Mucosa of rectum (tissue), 2 donors: ENCODE results near the gene TXNDC5.

ENCODE experiments used
- H3K27ac ChIP-seq, 2 donors: one replicate each; pipeline ENCODE4 v1.7.0; 2013; ENCODE audit warnings: inconsistent platforms in 2 of 2, low read depth in 2 of 2, low read length in 2 of 2
- H3K27me3 ChIP-seq, 2 donors: one replicate each; pipeline ENCODE4 v1.7.0; 2013; ENCODE audit warnings: low read length in 2 of 2; ENCODE audit not compliant: control insufficient read depth in 2 of 2, insufficient read depth in 2 of 2
- H3K36me3 ChIP-seq, 2 donors: one replicate each; pipeline ENCODE4 v1.7.0; 2013; ENCODE audit warnings: low read length in 2 of 2; ENCODE audit not compliant: control insufficient read depth in 2 of 2, insufficient read depth in 2 of 2
- H3K4me1 ChIP-seq, 2 donors: one replicate each; pipeline ENCODE4 v1.7.0; 2013; ENCODE audit warnings: low read length in 2 of 2, mild to moderate bottlenecking in 1 of 2; ENCODE audit not compliant: control insufficient read depth in 2 of 2, insufficient read depth in 2 of 2
- H3K4me3 ChIP-seq, 2 donors: one replicate each; pipeline ENCODE4 v1.7.0; 2013; ENCODE audit warnings: low read length in 2 of 2
- H3K9ac ChIP-seq, 2 donors: one replicate each; pipeline ENCODE4 v1.7.0; 2013; ENCODE audit warnings: low read length in 2 of 2, low read depth in 1 of 2, mild to moderate bottlenecking in 1 of 2
- H3K9me3 ChIP-seq, 2 donors: one replicate each; pipeline ENCODE4 v1.7.0; 2013; ENCODE audit warnings: low read length in 2 of 2; ENCODE audit not compliant: control insufficient read depth in 2 of 2
- donor health status: healthy.
- donor health status: Normal muscosa, but diverticular disease.

The TXNDC5 gene

GRCh38 chr6:7910654-7911344, at the start of gene TXNDC5:
Gene TXNDC5, minus strand, starts transcription at chr6:7910788. Its CDS starts 12 bp downstream, at chr6:7910776.
- Histone ChIP-seq H3K4me3 (peak within 1 kb of the TSS; percentile 76 to 78), H3K9ac (peak within 1 kb of the TSS; percentile 70 to 77), H3K9me3 (no peaks in the 10 kb centered on the region), H3K36me3 (peaks cover 0 to 3% of the 10 kb centered on the region in 2 donors), H3K27ac (peak within 1 kb of the TSS; percentile 81 to 82), H3K27me3 (no peaks in the 10 kb centered on the region), H3K4me1 (peaks cover 12 to 17% of the 10 kb centered on the region in 2 donors)

- H3K36me3 ChIP-seq: no peaks in the 10 kb centered on the region
- H3K4me1 ChIP-seq: no peaks in the 10 kb centered on the region
- H3K9ac ChIP-seq: no peak overlapping the region
- H3K9me3 ChIP-seq: no peaks in the 10 kb centered on the region
- no peak overlapping the region for H3K4me3 ChIP-seq
- no peaks in the 10 kb centered on the region for H3K27me3 ChIP-seq
- peak overlapping the region; percentile 17 to 40 for H3K27ac ChIP-seq
These were observed 49.6 kb upstream of the TXNDC5 start for GRCh38 chr6:7960141-7960540.

- Histone ChIP-seq H3K9ac (no peak overlapping the region), H3K36me3 (no peaks in the 10 kb centered on the region), H3K9me3 (no peaks in the 10 kb centered on the region), H3K27me3 (no peaks in the 10 kb centered on the region), H3K4me3 (no peak overlapping the region), H3K4me1 (no peaks in the 10 kb centered on the region), H3K27ac (no peak overlapping the region)
These were observed 48.9 kb upstream of the TXNDC5 start for GRCh38 chr6:7959453-7959852.

- H3K36me3 ChIP-seq: no peaks in the 10 kb centered on the region
- H3K9me3 ChIP-seq: no peaks in the 10 kb centered on the region
- H3K4me1 ChIP-seq: no peaks in the 10 kb centered on the region
- H3K9ac ChIP-seq: no peak overlapping the region
- no peaks in the 10 kb centered on the region for H3K27me3 ChIP-seq
- H3K27ac ChIP-seq: no peak overlapping the region
- H3K4me3 ChIP-seq: no peak overlapping the region
These were observed 47.9 kb upstream of the TXNDC5 start for GRCh38 chr6:7958464-7958863.

- no peak overlapping the region for H3K9ac ChIP-seq
- H3K4me1 ChIP-seq: no peaks in the 10 kb centered on the region
- H3K27me3 ChIP-seq: no peaks in the 10 kb centered on the region
These were observed 45.7 kb upstream of the TXNDC5 start for GRCh38 chr6:7956257-7956656.

GRCh38 chr6:7954477-7955200, 44.1 kb upstream of the TXNDC5 start:
- H3K4me3 ChIP-seq: no peak overlapping the region
- no peaks in the 10 kb centered on the region for H3K9me3 ChIP-seq
- H3K4me1 ChIP-seq: no peaks in the 10 kb centered on the region
- no peak overlapping the region for H3K27ac ChIP-seq
- H3K27me3 ChIP-seq: no peaks in the 10 kb centered on the region
- no peaks in the 10 kb centered on the region for H3K36me3 ChIP-seq
- H3K9ac ChIP-seq: no peak overlapping the region

More at GRCh38 chr6:7956257-7956656, 45.7 kb upstream of the TXNDC5 start:
- Histone ChIP-seq H3K36me3 (no peaks in the 10 kb centered on the region), H3K4me3 (no peak overlapping the region), H3K9me3 (no peaks in the 10 kb centered on the region), H3K27ac (no peak overlapping the region)

GRCh38 chr6:7953753-7954152, 43.2 kb upstream of the TXNDC5 start:
- no peak overlapping the region for H3K27ac ChIP-seq
- H3K36me3 ChIP-seq: no peaks in the 10 kb centered on the region
- no peak overlapping the region for H3K4me3 ChIP-seq
- H3K27me3 ChIP-seq: no peaks in the 10 kb centered on the region
- no peak overlapping the region for H3K9ac ChIP-seq
- no peaks in the 10 kb centered on the region for H3K4me1 ChIP-seq
- no peaks in the 10 kb centered on the region for H3K9me3 ChIP-seq

- H3K27ac ChIP-seq: peak overlapping the region in 1 of 2 donors; percentile 23
These were observed 29.3 kb upstream of the TXNDC5 start for GRCh38 chr6:7939864-7940228.

GRCh38 chr6:7939184-7939863, 28.7 kb upstream of the TXNDC5 start:
- Histone ChIP-seq H3K9ac (no peak overlapping the region), H3K27ac (peak overlapping the region in 1 of 2 donors; percentile 23), H3K4me1 (no peaks in the 10 kb centered on the region), H3K27me3 (no peaks in the 10 kb centered on the region), H3K9me3 (no peaks in the 10 kb centered on the region), H3K4me3 (no peak overlapping the region), H3K36me3 (no peaks in the 10 kb centered on the region)

More at GRCh38 chr6:7939864-7940228, 29.3 kb upstream of the TXNDC5 start:
- H3K9me3 ChIP-seq: no peaks in the 10 kb centered on the region
- H3K4me3 ChIP-seq: no peak overlapping the region
- no peaks in the 10 kb centered on the region for H3K4me1 ChIP-seq
- no peaks in the 10 kb centered on the region for H3K27me3 ChIP-seq
- H3K9ac ChIP-seq: no peak overlapping the region
- no peaks in the 10 kb centered on the region for H3K36me3 ChIP-seq

GRCh38 chr6:7938562-7939183, 28.1 kb upstream of the TXNDC5 start:
- Histone ChIP-seq H3K4me3 (no peak overlapping the region), H3K27ac (peak overlapping the region in 1 of 2 donors; percentile 23), H3K9ac (no peak overlapping the region), H3K4me1 (no peaks in the 10 kb centered on the region), H3K9me3 (no peaks in the 10 kb centered on the region), H3K36me3 (no peaks in the 10 kb centered on the region), H3K27me3 (no peaks in the 10 kb centered on the region)
